Immature natural killer cell (primary cell): Measurements from ENCODE around the gene ANKS1B. TPM values are rescaled to one million over a fixed set of nuclear protein-coding genes. Genes with fewer than 3 reads are reported as not detected.

Experiments used
- DNase-seq, 3 donors: peaks; one replicate each; pipeline ENCODE4 v3.0.0; 2022; ENCODE audit warnings: mixed read lengths in 1 of 3
- H3K27ac Mint-ChIP-seq, 6 donors: one replicate each; pipeline ENCODE4 v1.8.0; 2020; ENCODE audit warnings: mixed read lengths in 6 of 6, mild to moderate bottlenecking in 5 of 6, inconsistent platforms in 4 of 6, moderate library complexity in 3 of 6
- H3K27me3 Mint-ChIP-seq, 3 donors: one replicate each; pipeline ENCODE4 v1.8.0; 2020 to 2021; ENCODE audit warnings: low read depth in 3 of 3, mild to moderate bottlenecking in 3 of 3, mixed read lengths in 3 of 3, moderate library complexity in 3 of 3, inconsistent platforms in 1 of 3
- H3K36me3 Mint-ChIP-seq, 3 donors: one replicate each; pipeline ENCODE4 v1.8.0; 2020; ENCODE audit warnings: mixed read lengths in 3 of 3, inconsistent platforms in 2 of 3, mild to moderate bottlenecking in 2 of 3
- H3K4me1 Mint-ChIP-seq, 2 donors: one replicate each; pipeline ENCODE4 v1.8.0; 2020; ENCODE audit warnings: inconsistent platforms in 2 of 2, mild to moderate bottlenecking in 2 of 2, mixed read lengths in 2 of 2, moderate library complexity in 1 of 2
- H3K4me3 Mint-ChIP-seq, 5 donors: one replicate each; pipeline ENCODE4 v1.8.0; 2020; ENCODE audit warnings: mild to moderate bottlenecking in 5 of 5, mixed read lengths in 5 of 5, inconsistent platforms in 3 of 5, moderate library complexity in 3 of 5
- H3K9me3 Mint-ChIP-seq, 6 donors: one replicate each; pipeline ENCODE4 v1.8.0; 2020; ENCODE audit warnings: mild to moderate bottlenecking in 6 of 6, mixed read lengths in 6 of 6, inconsistent platforms in 4 of 6, moderate library complexity in 3 of 6
- polyA plus RNA-seq, 3 donors: library from polyadenylated mRNA; unstranded; fragments of 300-500 nt; fragmentation: Illumina TruSeq; gene quantifications; one replicate each; pipeline ENCODE4 v1.2.3, GENCODE V29; 2021

ANKS1B gene
- polyA plus RNA-seq, 3 donors from 2014 or later, result not detected

DNA sequence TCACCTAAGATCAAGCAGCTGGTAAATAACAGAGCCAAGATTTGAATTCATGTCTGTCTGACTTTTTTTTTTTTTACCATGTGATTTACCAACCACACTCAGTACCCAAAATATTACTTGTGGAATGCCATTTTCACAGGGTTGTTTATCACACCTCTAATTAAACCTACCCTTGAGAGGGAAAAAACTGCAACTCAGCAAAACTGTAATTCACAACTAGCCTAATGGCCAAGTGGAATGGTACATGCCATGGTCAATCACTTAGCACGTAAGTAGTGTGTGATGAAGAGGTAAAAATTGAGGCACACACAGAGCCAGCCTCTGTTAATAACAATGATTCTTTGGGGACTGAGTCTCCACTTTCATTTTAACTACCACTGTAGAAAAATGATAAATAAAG is 750.0 kb downstream of the ANKS1B start:
- no peaks in the 10 kb centered on the region for H3K36me3 Mint-ChIP-seq
- H3K9me3 Mint-ChIP-seq, result peaks cover 2 to 17% (median 11%) of the 10 kb centered on the region in 6 donors
- H3K4me3 Mint-ChIP-seq, result no peak overlapping the region
- no peak for DNase-seq
- peaks cover 0 to 2% (median 0%) of the 10 kb centered on the region in 3 donors for H3K27me3 Mint-ChIP-seq
- no peaks in the 10 kb centered on the region for H3K4me1 Mint-ChIP-seq
- H3K27ac Mint-ChIP-seq, result no peak overlapping the region

DNA sequence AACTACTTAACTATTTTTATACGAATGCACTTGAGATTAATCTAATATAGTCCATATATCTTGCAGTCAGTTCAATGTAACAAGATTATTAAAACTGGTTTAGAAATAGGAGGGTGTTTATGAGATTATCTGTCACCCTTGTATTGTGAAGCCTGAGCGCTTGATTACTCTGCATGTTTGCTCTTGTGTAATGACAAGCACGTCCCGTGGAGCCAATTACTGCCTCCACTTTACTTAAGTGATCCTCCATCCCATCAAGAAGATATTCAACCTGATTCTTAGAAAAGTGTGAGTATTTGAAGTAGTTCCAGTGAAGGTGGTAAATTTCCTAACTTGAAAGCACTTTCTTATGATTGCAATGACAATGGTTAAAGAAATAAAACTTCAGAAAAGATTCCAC is 752.4 kb downstream of the ANKS1B start:
- no peak overlapping the region for H3K27ac Mint-ChIP-seq
- no peak overlapping the region for H3K4me3 Mint-ChIP-seq
- H3K4me1 Mint-ChIP-seq, result no peaks in the 10 kb centered on the region
- no peak for DNase-seq
- H3K27me3 Mint-ChIP-seq, result peaks cover 0 to 2% (median 0%) of the 10 kb centered on the region in 3 donors
- peaks cover 0 to 11% (median 5%) of the 10 kb centered on the region in 6 donors for H3K9me3 Mint-ChIP-seq
- no peaks in the 10 kb centered on the region for H3K36me3 Mint-ChIP-seq

DNA sequence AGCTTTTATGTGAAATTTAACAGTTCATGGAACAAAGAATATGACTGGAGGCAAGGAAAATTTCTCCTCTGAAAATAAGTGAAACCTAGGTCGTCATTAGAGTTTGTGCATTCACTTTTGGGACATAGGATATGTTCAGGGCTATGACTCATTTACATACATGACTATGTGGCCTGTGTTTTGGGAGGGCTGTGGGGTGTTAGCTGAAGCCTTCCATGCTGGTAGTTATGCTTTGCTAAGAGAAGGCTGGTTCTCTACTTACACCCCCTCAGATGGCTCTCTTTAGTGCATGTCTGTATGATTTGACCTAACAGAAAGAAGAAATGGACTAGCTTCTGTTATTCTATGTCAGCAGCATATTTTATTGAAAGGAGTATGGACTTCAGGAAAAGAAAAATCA is 753.7 kb downstream of the ANKS1B start:
- no peak for DNase-seq
- no peaks in the 10 kb centered on the region for H3K36me3 Mint-ChIP-seq
- no peak overlapping the region for H3K4me3 Mint-ChIP-seq
- peaks cover 0 to under 1% (median 0%) of the 10 kb centered on the region in 3 donors for H3K27me3 Mint-ChIP-seq
- no peak overlapping the region for H3K27ac Mint-ChIP-seq
- peaks cover 0 to 12% (median 2%) of the 10 kb centered on the region in 6 donors for H3K9me3 Mint-ChIP-seq
- H3K4me1 Mint-ChIP-seq, result no peaks in the 10 kb centered on the region

DNA sequence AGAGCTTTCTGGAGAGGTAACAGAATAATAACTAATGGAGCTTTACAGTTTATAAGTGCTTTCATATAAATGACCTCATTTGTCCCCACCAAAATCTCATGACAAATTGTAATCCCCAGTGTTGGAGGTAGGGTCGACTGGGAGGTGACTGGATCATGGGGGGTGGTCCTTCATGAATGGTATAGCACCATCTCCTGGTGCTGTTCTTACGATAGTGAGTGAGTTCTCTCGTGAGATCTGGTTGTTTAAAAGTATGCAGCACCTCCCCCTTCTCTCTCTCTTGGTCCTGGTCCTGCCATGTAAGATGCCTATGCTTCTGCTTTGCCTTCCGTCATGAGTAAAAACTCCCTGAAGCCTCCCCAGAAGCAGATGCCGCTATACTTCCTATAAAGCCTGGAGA is 760.5 kb downstream of the ANKS1B start:
- Mint-ChIP-seq H3K4me1 (no peaks in the 10 kb centered on the region), H3K27ac (no peak overlapping the region), H3K27me3 (peaks cover 0 to 2% (median 0%) of the 10 kb centered on the region in 3 donors), H3K4me3 (no peak overlapping the region), H3K9me3 (peaks cover 0 to 15% (median 2%) of the 10 kb centered on the region in 6 donors), H3K36me3 (no peaks in the 10 kb centered on the region)
- no peak for DNase-seq

DNA sequence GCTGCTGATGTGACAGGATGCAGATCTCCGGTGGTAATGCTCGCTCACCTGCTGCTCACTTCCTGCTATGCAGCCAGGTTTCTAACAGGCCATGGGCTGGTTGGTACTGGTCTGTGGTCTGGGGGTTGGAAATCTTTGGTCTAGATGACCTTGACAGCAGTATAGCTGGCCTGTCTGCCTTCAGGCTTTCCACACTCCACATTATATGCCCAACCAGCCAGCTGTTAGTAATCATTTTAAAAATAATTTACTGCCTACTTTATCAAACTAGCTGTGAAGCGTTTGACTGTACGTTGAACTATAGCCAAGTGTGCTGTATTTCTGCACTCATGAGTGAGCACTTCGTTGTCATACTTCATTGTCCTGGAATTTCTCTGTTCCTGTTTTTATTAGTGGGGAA is 761.2 kb downstream of the ANKS1B start:
- H3K4me1 Mint-ChIP-seq, result no peaks in the 10 kb centered on the region
- DNase-seq, result no peak
- no peak overlapping the region for H3K27ac Mint-ChIP-seq
- H3K4me3 Mint-ChIP-seq, result no peak overlapping the region
- peaks cover 0 to 2% (median 0%) of the 10 kb centered on the region in 3 donors for H3K27me3 Mint-ChIP-seq
- peaks cover 0 to 18% (median 2%) of the 10 kb centered on the region in 6 donors for H3K9me3 Mint-ChIP-seq
- no peaks in the 10 kb centered on the region for H3K36me3 Mint-ChIP-seq

DNA sequence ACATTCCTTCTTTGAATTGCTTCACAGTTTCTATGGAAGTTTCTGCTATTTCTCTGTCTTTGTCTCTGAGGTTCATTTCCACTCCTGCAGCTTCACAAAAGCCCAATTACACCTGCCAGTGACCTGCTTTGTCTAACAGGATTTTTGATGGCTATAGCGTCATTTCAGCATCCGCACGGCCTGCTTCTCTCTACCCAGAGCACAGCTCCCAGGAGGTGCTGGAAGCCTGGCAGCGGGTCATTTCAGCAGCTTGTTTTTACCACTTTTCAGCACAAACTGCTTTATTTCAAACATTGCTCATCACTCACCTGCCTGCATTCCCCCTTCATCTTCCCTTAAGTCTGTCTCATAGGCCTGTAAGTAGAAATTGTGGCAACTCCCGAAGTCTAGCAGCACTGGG is 771.7 kb downstream of the ANKS1B start:
- Mint-ChIP-seq H3K27ac (no peak overlapping the region), H3K9me3 (peaks cover 10 to 41% (median 20%) of the 10 kb centered on the region in 6 donors), H3K4me1 (no peaks in the 10 kb centered on the region), H3K27me3 (no peaks in the 10 kb centered on the region), H3K36me3 (peaks cover 0 to 4% (median 0%) of the 10 kb centered on the region in 3 donors), H3K4me3 (no peak overlapping the region)
- no peak for DNase-seq

DNA sequence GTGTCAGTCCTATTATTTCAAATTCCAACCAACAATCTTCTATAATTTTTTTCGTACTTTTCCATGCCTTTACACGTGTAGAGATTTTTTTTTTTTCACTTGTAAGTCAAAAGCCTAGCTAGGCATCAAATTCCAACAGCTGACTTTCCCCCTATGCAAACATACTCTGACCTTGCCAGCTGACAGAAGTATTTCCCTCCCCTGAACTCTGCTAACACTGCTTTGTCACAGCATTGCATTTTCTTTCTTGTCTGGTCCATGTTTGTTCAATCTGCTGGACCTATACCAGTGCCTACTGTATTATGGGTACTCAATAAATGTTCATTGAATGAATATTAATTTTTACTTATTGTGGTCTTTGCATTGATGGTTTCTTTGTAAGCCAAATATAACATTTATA is 772.5 kb downstream of the ANKS1B start:
- no peak for DNase-seq
- Mint-ChIP-seq H3K36me3 (peaks cover 0 to 4% (median 0%) of the 10 kb centered on the region in 3 donors), H3K4me1 (no peaks in the 10 kb centered on the region), H3K4me3 (no peak overlapping the region), H3K27me3 (no peaks in the 10 kb centered on the region), H3K9me3 (peaks cover 10 to 36% (median 18%) of the 10 kb centered on the region in 6 donors), H3K27ac (no peak overlapping the region)

DNA sequence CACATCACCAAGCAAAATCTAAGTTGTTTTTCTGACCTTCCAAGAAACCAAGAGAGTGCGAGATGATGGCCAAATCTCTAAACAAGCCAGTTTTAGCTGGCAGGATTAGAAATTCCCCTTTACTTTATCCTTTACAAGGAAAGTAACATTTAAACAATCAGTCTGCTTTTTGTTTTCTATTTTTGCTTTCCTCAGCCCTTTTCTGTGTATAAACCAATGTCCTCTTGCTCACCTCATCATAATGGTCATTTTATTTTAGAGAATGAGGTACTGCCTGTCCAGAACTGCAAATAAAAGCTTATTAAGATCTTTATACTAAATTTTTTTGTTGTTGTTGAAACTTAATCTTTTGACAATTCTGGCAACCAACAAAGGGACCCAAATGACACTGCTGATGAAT is 779.6 kb downstream of the ANKS1B start:
- peaks cover 4 to 31% (median 9%) of the 10 kb centered on the region in 6 donors for H3K9me3 Mint-ChIP-seq
- no peaks in the 10 kb centered on the region for H3K27me3 Mint-ChIP-seq
- no peaks in the 10 kb centered on the region for H3K36me3 Mint-ChIP-seq
- no peaks in the 10 kb centered on the region for H3K4me1 Mint-ChIP-seq
- H3K4me3 Mint-ChIP-seq, result no peak overlapping the region
- DNase-seq, result no peak
- H3K27ac Mint-ChIP-seq, result no peak overlapping the region

DNA sequence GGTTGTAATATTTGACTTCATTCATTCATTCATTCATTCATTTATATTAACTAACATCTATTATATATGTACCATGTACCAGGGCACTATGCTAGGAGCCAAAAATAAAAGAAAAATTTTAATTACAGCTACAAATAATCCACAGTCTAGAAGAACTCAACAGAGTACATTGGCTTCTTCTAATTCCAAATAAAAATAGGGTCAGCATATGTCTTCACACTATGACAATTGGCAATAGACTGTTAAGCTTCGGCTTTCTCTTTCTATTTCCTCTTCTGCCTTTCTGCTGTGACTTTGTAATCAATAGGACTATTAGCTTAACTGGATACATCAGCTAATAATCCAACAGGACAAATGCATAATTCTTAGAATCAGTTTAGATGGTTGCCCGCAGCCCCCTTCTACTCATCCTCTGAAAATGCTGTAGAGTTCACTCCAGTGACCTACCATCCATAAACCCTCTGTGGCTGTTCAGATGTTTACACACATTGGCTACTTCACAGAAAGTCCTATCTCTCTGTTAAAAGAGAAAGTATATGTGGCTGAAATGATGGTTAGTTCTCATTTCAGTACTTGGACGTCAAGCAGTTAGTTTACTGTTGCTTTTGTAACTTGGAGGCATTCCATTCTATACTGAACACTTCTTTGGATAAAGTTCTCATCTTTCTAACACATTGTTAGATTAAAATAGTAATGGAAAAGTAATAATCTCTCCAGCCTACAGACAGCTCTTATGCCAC is 782.7 kb downstream of the ANKS1B start:
- no peaks in the 10 kb centered on the region for H3K4me1 Mint-ChIP-seq

DNA sequence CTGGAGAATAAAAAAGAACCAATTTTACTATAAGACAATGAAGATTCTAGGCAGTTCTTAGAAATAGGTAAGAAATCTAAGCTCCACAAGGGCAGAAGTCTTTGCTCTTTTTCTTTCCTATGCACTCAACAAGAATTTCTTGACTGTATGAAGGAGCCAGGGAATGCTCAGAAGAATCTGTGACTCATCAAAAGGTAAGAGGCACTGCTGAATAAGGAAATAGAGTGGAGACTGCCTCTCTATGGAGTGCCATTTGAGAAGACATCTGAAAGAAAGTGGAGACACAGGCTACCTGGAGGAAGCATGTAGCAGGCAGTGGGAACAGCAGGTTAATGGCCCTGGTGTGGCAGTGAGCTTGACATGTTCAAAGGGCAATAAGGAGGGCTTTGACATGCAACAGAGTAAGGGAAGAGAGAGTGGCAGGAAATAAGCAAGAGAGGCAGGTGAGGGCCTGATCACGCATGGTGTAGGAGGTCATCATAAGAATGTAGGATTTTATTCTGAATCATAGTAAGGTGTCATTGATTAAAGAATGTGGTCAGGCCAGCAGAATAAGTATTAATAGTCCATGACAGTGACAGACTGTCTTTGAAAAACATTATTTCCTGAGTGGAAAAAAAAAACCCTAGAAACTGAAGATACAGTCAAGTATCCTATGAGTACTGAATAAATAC is 783.9 kb downstream of the ANKS1B start:
- Mint-ChIP-seq H3K9me3 (peaks cover 0 to 39% (median 9%) of the 10 kb centered on the region in 6 donors), H3K36me3 (no peaks in the 10 kb centered on the region), H3K4me1 (no peaks in the 10 kb centered on the region), H3K4me3 (no peak overlapping the region), H3K27me3 (peaks cover 0 to 2% (median 0%) of the 10 kb centered on the region in 3 donors), H3K27ac (no peak overlapping the region)
- no peak for DNase-seq

More for the DNA sequence above, 782.7 kb downstream of the ANKS1B start:
- Mint-ChIP-seq H3K27me3 (no peaks in the 10 kb centered on the region), H3K36me3 (no peaks in the 10 kb centered on the region), H3K4me3 (no peak overlapping the region), H3K9me3 (peaks cover 0 to 40% (median 8%) of the 10 kb centered on the region in 6 donors), H3K27ac (no peak overlapping the region)
- no peak for DNase-seq

DNA sequence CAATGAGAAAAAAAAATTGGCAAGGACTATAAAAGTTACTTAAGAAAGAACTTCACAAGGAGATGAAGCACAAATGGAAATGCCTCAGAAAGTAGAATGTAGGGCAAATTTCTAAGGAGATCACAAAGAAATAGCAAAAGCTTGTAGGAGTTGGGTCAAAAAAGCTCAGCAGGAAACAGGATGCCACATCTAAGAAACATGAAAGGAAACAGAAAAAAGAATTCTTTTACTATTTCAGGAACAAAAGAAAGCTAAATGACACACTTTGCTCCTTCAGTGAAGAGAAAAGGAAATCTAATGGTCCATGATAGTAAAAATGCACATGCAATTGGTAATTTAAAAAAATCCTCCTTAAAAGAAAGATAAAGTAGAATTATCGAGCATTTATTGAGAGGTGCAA is 789.3 kb downstream of the ANKS1B start:
- Mint-ChIP-seq H3K9me3 (peaks cover 4 to 27% (median 8%) of the 10 kb centered on the region in 6 donors), H3K4me1 (no peaks in the 10 kb centered on the region), H3K27me3 (peaks cover 0 to 2% (median 0%) of the 10 kb centered on the region in 3 donors), H3K4me3 (no peak overlapping the region), H3K36me3 (no peaks in the 10 kb centered on the region), H3K27ac (no peak overlapping the region)
- DNase-seq, result no peak

DNA sequence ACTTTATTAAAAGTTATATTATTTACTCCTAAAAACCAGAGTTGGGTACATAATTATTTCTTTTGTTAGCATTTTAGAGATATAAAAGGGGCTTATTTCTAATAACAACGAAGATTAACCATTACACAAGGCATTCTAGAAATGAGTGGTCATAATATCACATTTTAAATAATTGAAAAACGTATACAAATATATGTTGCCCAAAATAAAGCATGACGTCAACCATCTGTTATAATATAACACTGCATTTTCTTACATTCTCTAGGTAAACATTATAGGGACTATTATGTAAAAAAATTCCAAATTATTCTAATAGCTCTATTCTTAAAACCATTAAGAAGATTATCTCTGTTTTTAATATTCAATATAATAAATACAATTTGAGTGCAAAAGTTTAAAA is 792.2 kb downstream of the ANKS1B start:
- no peak for DNase-seq
- no peak overlapping the region for H3K4me3 Mint-ChIP-seq
- H3K9me3 Mint-ChIP-seq, result peaks cover 7 to 25% (median 13%) of the 10 kb centered on the region in 6 donors
- no peak overlapping the region for H3K27ac Mint-ChIP-seq
- peaks cover 0 to 3% (median 2%) of the 10 kb centered on the region in 3 donors for H3K27me3 Mint-ChIP-seq
- H3K4me1 Mint-ChIP-seq, result no peaks in the 10 kb centered on the region
- H3K36me3 Mint-ChIP-seq, result no peaks in the 10 kb centered on the region

DNA sequence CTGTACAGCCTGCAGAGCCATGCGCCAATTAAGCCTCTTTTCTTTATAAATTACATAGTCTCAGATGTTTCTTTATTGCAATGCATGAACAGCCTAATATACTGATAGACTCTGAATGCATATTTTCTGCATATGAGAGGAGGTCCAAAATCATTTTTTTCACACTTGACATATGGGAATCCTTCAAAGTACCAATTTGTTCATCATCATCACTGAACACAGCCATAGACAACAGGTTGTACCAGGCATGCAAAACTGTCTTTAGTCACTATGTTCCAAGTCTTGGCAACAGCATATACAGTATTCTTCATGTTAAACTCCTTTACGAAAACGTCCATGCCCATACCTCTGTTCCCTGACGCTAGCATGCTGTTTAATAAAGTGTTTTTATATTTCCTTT is 807.9 kb downstream of the ANKS1B start:
- Mint-ChIP-seq H3K27me3 (peaks cover 0 to 5% (median 2%) of the 10 kb centered on the region in 3 donors), H3K9me3 (peaks cover 4 to 21% (median 9%) of the 10 kb centered on the region in 6 donors), H3K27ac (no peak overlapping the region), H3K36me3 (no peaks in the 10 kb centered on the region), H3K4me3 (no peak overlapping the region), H3K4me1 (no peaks in the 10 kb centered on the region)
- DNase-seq, result no peak

DNA sequence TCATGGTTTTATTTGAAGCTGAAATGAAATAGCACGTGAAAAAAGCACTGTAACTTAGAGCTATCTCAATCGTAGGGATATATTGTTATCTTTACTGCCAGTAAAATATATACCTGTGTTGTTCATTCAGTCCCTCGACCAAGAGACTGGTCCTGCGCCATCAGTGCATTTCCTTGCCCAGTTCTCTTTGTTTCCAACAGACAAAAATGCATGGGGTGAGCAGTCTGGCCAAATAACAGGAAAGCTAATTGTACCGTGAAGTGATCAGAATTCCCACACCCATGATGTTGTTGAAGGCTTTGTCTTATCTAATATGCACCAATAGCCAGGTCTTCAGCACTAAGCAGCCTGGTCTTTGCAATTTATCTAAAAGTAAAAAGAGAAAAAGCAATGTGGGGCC is 814.3 kb downstream of the ANKS1B start:
- no peak for DNase-seq
- Mint-ChIP-seq H3K27ac (no peak overlapping the region), H3K4me1 (no peaks in the 10 kb centered on the region), H3K9me3 (peaks cover 0 to 4% (median 0%) of the 10 kb centered on the region in 6 donors), H3K36me3 (no peaks in the 10 kb centered on the region), H3K4me3 (no peak overlapping the region), H3K27me3 (no peaks in the 10 kb centered on the region)
